Cortex of kidney (tissue), 1 donor: ENCODE data around the gene PMF1.

Experiments
- DNase-seq: peaks from one replicate; lab custom pipeline; 2025; lab: John Stamatoyannopoulos, UW

The PMF1 gene

GRCh38 chr1:156236164-156236563, 23.4 kb downstream of the PMF1 start:
- DNase-seq, result no peak

- no peak for DNase-seq
These were observed 25.4 kb downstream of the PMF1 start for GRCh38 chr1:156238248-156238647.

GRCh38 chr1:156241311-156241811, 28.6 kb downstream of the PMF1 start:
- DNase-seq, result no peak

- DNase-seq, result no peak
These were observed 29.1 kb downstream of the PMF1 start, which contains the start of gene BGLAP for GRCh38 chr1:156241926-156242325. BGLAP (plus strand) TSS chr1:156242184; CDS start chr1:156242232, 48 bp downstream.

GRCh38 chr1:156242738-156243137, 29.9 kb downstream of the PMF1 start:
- no peak for DNase-seq

- no peak for DNase-seq
These were observed 31.3 kb downstream of the PMF1 start for GRCh38 chr1:156244126-156244525.

- no peak for DNase-seq
These were observed 31.9 kb downstream of the PMF1 start for GRCh38 chr1:156244712-156245111.

GRCh38 chr1:156245451-156246232, 32.8 kb downstream of the PMF1 start:
- DNase-seq, result no peak

GRCh38 chr1:156246241-156246780, 33.5 kb downstream of the PMF1 start:
- no peak for DNase-seq

GRCh38 chr1:156246781-156247459, 34.1 kb downstream of the PMF1 start:
- DNase-seq, result no peak

- no peak for DNase-seq
These were observed 34.9 kb downstream of the PMF1 start, which contains the start of gene PAQR6 for GRCh38 chr1:156247460-156248322. PAQR6 (minus strand) TSS chr1:156248056; CDS start chr1:156246731, 1,325 bp downstream.

- DNase-seq, result no peak
These were observed 35.5 kb downstream of the PMF1 start for GRCh38 chr1:156248323-156248683.

GRCh38 chr1:156249593-156249992, 36.8 kb downstream of the PMF1 start:
- no peak for DNase-seq

- DNase-seq, result no peak
These were observed 38.7 kb downstream of the PMF1 start for GRCh38 chr1:156251527-156251926.

GRCh38 chr1:156253634-156254033, 40.8 kb downstream of the PMF1 start:
- no peak for DNase-seq

- DNase-seq, result no peak
These were observed 44.9 kb downstream of the PMF1 start for GRCh38 chr1:156257711-156258110.

- DNase-seq, result no peak
These were observed 46.1 kb downstream of the PMF1 start for GRCh38 chr1:156258859-156259258.

- no peak for DNase-seq
These were observed 47.0 kb downstream of the PMF1 start for GRCh38 chr1:156259805-156260204.

GRCh38 chr1:156260896-156261295, 48.1 kb downstream of the PMF1 start:
- no peak for DNase-seq

GRCh38 chr1:156262461-156263287, 49.9 kb downstream of the PMF1 start:
- no peak for DNase-seq

GRCh38 chr1:156263288-156263655, 50.5 kb downstream of the PMF1 start:
- no peak for DNase-seq
